Stimulated activated CD8-positive, alpha-beta memory T cell treated with anti-CD3 and anti-CD28 coated beads, Interleukin-15, amount 100 ng/mL, for 4 hours (primary cell): ENCODE data around the gene VWA5B1.
A peak's percentile ranks its signal among the peaks of the same experiment; 100 is the strongest.

Source experiments
- DNase-seq, 2 donors: peaks; one replicate each; pipeline ENCODE4 v3.0.0-alpha.2; 2020; ENCODE audit warnings: low read depth in 2 of 2

VWA5B1 gene

DNA sequence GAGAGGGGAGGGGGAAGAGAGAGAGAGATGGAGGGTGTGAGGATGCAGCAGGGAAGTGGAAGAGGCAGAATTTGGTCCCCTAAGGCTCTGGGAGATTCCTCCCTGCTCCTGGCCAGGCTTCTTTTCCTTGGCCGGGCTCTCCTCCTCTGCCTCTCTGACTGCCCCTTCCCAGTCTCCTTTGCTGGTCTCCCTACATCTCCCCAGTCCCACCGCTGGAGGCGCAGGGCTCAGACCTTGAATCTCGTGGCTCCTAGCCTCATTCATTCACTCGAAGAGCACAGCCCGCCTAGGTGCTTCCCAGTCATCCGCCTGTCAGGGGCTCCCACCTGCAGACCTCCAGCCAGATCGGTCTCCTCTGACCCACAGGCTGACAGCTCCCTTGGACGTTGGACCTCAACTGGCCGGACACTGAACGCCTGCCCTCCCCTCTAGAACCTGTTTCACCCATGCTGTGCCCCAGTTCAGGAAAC, 76.5 kb downstream of the VWA5B1 start:
- DNase-seq: no peak

DNA sequence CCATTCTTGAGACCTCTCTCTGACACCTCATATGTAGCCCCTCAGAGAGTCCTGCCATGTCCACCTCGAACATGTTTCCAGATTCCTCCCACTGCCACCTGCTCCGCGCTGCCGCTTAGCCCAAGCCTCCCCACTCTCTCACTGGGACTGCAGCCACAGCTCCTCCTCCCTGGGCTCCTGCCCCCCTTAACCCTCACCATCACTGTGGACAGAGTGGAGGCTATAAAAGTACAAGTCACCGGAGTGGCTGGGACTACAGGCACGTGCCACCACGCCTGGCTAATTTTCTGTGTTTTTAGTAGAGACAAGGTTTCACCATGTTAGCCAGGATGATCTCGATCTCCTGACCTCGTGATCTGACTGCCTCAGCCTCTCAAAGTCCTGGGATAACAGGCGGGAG, 77.0 kb downstream of the VWA5B1 start:
- DNase-seq: no peak

DNA sequence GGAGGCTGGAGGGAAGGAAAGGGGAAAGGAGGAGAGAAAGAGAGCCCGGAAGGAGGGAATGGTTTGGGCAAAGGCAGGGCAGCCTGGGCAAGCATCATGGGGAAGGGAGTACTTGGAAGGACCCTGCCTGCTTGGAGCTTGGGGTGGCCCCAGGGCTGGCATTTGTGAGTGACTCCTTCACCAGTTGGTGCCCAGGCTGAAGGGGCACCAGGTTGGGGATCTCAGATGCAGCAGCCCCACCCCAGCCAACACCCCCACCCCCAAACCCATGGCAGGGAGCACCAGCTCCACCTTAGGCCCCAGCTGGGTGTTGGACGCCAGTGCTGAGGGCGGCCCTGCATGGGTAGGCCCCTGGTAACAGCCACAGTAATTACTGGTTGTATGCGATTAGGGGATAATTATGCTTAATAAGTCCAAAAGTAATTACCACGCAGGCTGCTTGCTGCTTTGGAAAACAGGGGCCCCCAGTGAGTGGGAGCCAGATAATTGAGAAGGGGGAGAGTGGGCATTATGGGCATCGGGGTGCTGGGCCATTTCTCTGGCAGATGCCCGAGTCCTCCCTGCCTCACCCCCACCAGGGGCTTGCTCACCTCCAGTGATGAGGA, 78.3 kb downstream of the VWA5B1 start:
- DNase-seq: no peak

DNA sequence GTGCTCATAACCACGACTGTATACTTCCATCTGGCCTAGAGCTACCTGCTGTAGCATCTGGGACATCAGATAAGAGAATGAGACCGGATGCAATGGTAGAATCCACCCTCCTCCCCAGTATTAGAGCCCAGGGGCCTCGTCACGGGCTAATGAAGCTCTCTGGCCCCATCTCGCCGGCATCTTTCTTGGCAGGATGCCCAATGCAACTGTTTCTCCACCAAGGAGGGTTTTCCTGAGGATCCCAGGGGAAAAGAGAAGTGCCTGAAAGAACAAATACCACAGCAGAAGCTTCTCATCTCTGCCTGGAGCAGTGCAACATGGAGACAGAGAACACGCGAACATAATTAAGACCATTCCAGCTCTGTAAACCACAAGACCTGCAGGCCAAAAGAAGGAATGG, 80.0 kb downstream of the VWA5B1 start:
- DNase-seq: no peak

DNA sequence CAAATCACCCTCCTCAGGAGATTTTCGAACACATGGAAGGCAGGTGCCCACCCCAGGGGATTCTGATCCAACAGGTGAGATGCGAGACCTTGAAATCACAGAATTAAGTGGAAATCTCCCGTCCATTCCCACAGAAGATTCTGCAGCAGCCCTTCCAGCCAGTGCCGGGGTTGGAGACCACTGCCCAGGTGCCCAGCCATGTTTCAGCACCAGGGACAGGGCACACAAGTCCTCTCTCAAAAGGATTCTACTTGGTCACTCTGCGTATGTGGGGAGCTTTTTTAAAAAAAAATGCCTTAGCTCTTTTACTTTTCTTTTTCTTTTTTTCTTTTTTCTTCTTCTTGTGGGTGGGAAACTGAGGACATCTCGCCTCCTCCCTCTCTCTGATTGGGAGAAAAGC, 80.7 kb downstream of the VWA5B1 start:
- DNase-seq: no peak

DNA sequence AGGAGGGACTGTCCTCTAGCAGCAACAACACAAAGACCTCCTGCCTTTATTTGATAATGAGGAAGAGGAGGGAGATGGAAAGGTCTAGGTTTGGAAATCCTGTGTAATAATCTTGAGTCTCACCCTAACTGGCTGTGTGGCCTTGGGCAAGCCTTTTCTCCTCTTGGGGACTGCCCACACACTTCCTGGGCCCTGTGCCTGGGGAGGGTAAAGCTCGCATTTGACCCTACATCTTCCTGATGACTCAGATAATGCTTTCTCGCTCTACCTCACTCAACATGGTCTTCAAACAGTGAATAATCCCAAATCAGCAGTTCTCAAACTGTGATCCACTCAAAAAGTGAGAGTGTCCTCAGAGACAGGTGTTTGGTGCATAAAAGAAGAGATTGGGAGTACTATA, 81.2 kb downstream of the VWA5B1 start:
- no peak for DNase-seq

DNA sequence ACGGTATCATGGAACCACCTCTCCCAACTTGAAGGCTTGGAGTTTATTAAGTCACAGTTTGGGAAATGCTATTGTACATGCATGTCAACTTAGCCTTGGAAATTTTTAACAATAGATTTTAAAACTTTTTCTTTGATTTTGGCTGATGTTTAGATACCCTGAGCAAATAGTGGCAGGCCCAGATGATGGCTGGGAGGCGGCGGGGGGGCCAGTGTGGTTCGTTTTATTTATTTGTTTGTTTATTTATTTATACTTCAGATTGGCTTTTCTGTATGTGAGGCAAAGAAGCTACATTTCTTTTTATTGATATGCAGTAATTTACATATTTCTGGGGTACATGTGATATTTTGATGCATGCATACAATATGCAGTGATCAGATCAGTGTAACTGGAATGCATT, 82.0 kb downstream of the VWA5B1 start:
- DNase-seq: no peak

DNA sequence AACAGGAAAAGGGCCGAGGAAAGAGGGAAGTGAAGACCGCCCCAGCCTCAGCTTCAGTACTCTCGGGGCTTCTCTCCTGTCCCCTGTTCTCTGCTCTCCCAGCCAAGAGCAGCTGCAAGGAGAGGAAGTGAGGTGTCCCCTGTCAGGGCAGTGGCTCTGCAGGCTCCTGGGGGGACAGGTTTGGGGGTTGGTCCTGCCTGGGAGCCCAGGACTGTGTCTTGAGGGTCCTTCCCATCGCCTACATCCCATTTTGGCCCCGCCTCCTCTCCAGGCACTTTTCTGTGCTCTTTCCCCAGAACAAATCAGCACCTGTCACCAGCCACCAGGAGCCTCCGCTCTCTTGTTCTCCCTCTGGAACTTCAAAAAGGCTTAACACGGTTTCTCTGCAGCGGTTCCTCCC, 82.6 kb downstream of the VWA5B1 start:
- no peak for DNase-seq

DNA sequence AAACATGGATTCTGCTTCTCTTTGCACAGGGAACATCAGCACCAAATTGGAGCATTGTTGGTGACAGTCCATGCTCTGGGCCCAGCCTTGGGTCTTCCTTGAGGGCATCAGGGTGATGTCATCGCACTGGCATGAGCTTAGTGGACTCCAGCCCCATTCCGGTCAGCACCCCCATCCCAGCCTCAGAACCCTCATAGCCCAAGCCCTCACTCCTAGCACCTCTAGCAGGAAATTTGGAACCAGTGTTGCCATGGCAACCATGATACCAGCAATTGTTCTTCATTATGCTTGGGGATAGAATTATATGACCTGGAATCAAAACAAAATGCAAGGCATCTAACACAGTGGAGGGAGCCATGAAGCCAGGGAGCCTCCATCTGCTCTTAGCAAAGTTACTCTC, 83.1 kb downstream of the VWA5B1 start:
- no peak for DNase-seq

DNA sequence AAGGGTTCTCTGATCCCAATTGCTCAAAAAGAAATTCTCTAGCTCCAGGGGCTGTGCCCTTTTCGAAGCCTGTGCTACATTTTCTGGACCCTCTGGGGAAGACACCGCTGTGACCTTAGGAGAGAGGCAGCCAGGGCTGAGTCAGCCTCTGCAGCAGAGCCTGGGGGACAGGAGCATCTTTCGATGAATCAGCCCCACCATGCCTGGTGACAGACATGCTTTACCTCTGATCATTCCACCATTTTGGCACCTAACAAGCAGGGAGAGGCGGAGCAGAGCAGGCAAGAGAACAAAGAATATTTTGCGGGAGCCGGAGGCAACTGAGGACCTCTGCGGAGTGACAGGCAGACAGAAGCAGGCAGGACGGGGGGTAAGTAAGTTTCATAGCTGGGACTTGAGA, 84.9 kb downstream of the VWA5B1 start:
- DNase-seq: no peak

DNA sequence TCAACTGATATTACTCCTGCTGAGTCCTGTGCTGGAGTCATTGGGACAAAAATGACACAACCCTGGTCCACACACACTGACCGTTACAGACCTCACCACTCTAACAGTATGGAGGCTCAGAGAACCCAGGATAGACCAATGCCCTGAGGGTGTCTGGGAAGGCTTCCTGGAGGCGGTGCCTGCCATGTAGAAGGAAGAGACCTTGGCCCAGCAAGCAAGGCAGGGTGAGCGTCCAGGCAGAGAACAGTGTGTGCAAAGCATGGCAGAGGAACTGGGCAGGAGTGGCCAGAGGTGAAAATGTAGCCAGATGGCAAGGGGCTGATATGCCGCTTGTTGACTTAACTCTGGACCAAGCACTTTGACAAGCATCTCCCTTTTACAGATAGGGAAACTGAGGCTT, 85.5 kb downstream of the VWA5B1 start:
- DNase-seq: no peak

DNA sequence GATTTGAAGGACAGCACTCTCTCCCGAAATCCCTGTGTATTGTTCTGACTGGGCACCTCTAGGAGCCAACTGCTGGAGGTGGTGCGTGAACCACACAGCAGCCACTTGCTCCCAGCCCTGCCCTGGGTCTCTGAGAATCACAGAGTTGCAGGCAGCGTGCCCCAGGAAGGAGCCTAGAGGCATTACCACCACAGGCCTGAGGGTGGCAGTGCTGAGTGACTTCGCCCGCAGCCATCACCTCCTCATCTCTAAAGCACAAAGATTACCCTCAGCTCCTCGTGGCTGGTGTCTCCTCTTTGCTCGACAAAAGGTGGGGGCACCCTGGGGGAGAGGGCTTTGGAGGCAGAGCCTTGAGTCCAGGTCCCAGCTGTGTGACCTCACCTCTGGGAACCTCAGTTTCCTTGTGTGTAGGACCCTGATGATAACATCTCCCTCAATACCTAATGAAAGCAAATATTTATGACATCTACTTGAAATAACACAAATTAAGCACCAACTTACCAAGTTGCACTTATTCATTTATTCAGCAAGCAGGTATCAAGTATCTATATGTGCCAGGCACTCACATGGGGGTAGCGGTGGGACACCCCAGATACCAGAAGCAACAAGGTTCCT, 86.3 kb downstream of the VWA5B1 start:
- peak in 1 of 2 donors; percentile 7 for DNase-seq

DNA sequence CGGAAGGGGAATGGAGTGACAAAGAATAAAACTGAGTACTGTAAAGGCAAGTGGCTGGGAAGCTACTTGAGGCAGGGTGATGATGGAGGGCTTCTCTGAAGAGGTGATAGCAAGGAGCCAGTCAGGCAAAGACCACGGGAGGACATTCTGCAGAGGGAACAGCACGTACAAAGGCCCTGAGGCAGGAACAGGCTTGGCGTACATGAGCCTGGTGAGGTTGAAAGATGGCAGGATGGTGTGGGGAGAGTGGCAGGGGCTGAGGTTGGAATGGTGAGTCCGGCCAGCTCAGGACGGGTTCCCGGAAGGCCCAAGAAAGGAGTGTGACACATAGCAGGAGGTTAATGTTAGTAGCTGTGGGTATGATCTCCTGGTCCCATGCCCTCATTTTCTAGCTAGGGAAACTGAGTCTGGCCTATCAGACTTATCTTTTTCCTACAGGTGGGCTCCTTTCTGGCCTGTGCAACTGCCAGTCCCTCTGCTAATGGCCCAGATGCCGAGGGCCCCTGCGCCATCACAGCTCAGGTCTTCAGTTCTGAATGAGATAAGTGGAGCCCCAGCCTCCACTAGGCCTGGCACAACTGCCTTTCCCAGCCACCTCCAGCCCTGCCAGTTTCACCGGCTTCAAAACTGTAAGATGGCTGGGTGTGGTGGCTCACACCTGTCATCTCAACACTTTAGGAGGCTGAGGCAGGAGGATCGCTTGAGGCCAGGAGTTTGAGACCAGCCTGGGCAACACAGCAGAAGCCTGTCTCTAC, 87.0 kb downstream of the VWA5B1 start:
- no peak for DNase-seq

DNA sequence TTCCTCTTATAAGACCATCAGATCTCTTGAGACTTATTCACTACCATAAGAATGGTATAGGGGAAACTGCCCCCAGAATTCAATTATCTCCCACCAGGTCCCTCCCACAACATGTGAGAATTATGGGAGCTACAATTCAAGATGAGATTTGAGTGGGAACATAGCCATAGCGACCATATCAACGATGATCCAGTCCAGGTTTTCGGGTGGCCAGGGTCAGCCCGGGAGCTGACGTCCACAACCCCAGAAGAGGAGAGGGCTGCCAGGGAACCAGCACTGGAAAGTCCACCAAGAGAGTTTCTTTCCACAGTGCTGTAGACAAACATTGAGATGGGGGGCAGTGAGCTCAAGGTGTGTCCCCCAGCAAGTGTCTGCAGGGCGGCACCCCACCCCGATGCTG, 88.4 kb downstream of the VWA5B1 start:
- DNase-seq: no peak

DNA sequence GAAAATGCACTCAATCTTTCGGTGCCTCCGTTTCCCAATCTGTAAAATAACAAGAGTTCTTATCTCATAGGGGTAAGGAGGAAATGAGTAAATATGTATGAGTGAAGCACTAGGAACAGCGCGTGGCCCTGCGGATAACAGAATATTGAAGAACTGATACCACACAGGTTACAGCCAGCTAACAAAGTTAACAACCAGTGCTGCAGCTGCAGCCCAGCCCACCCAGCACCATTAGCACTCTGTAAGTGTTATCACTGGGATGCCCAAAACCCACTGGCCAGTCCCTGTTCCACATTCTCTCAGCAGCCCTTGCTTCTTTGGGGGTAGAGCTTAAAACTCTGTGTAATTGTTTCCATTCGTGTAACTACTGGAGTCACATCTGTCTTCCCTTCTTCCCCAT, 89.5 kb downstream of the VWA5B1 start:
- no peak for DNase-seq

DNA sequence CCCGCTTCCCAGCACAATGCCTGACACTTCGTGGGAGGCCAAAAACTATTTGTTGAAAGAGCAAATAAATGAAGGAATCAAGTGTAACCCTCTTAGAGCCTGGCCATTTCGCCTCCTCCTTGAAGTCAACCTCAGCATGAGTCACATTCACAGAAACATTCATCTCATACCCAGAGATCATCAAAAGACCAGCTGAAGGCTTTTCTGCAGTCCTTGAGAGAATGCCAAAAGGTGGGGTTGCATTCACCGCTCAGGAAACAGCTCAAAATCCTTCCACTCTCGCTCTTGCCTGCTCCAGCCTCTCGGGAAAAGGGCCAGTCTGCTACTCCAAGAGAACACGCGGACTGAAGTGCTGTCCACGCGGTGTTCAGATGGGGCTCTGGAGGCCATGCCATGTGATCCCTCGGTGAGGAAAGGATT, 90.0 kb downstream of the VWA5B1 start:
- DNase-seq: no peak

DNA sequence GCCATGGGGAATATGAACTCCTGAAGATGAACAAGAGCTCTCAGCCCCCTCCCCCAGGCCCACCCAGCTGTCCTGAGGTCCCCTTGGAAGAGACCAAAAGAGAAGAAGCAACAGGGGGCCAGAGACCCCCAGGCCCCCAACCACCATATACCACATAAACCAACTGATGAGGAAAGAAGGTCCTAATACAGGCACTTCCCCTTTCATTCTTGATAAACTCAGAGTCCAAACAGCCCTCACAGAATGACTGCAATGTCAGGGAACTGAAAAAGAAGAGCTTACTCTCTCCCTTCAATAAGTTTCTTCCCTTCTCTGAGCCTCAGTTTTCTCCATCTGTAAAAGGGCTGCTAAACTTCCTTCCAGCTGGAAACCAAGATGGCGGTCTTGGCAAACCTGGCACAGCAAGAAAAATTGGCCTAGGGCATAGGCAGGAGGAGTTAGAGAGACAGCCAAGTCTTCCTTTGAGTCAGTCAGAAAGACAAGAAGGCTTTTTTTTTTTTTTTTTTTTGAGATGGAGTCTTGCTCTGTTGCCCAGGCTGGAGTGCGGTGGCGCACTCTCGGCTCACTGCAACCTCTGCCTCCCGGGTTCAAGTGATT, 90.5 kb downstream of the VWA5B1 start:
- DNase-seq: no peak

DNA sequence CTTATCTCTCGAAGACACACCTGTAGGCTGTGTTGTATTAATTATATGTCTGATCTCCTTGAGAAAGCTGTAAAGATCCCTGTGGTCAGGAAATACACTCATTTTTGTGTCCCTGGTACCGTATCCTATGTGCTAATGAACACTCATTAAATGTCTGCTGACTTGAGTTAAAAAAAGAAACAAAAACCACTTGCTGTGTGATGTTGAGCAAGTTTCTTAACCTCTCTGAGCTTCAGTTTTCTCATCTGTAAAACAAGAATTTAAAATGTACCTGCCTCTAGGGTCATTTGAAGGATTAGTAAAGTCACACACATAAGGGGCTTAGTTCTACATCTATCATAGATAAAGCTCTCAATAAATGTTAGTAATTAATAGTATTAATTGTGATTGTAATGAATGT, 91.3 kb downstream of the VWA5B1 start:
- DNase-seq: no peak

DNA sequence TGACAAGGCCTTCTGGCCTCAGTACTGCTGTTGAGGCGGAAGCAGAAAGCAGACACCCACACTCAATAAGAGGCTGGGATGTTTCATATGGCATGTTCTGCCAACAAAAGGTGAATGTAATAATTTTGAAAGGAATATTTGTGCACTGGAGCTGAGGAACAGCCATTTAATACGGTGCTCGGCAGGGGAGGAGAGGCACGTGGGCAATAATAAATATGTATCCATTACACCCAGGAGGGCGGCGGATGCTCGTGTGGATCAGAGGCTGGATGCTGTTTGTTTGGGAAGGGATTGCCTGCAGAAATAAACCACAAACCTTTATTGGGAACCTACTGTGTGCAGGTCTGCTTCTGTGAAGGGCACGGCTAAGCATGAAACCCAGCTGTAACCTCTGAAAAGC, 92.0 kb downstream of the VWA5B1 start:
- no peak for DNase-seq

DNA sequence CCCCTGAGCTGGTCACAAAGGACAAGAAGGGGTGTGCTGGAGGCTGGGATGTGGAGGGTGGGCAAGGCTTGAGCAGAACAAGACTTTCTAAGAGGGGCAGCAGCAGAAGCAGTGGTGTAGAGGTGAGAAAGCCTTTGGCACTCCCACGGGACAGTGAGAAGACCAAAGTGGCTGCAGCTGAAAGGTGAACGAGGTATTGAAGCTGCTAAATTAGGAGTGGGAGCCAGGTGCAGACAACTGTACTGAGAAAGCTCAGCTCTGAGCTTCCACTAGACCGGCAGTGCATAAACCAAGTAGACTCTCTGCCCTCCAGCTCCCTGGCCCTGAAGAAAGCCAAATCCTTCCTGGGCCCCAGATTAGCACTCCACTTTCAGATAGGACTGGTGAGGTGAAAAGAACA, 93.0 kb downstream of the VWA5B1 start:
- DNase-seq: no peak

DNA sequence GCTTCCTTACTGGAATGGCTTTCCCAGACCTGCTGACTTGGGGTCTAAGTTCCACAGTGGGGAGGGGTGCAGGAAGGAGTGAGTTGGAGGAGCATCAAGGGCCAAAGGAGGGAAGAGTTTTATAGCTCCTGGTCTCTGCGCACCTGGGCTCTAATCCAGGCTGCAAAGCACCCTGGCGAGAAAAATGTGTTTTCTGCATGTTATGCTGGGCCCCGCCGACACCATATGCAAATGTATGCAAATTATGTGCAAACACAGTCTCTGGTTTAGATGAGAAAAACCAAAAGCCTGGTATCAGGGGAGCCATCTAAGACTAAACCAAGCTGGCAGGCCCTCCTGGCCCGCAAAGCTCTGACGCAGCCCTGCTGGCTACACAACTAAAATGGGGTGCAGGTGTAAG, 95.0 kb downstream of the VWA5B1 start:
- DNase-seq: no peak

DNA sequence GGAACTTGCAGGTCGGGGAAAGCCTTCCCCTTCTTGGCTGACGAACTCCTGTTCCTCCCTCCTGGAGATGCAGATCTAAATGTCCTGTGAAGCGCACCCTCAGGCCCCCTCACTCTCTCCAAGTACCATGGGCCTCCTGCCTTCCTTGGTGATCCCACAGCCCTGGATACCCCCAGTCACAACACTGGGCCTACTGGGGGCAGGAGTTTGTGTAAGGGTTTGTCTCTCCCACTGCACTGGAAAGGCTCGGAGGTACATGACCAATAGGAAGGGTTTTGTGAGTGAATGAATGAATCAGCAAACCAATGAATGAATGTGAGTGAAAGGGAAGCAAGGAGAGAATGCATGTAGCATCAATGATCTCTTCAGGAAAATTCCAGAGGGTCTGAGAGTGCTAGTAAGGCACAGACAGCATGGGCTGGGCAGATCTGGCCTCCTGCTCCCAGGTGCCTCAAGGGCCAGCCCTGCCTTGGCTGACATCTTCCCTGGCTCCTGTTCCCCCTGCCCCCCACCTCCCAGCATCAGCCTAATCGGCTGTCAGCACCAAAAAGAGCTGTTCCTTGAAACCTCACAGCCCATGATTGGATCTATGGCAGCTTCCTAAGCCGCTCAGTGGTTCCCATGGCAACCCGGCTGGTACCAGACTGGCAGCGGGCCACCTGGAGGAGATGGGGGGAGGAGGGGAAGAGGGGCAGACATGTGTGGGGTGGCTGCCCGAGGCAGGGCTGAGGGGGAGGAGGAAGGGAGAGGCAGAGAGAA, 95.8 kb downstream of the VWA5B1 start:
- DNase-seq: no peak
